Fibroblast of skin of scalp (primary cell): ENCODE measurements around the gene CRYGS. TPM values are rescaled to one million over a fixed set of nuclear protein-coding genes. Genes with fewer than 3 reads are reported as not detected.
"Not testable (repeated sequence)": the region's sequence is repeated elsewhere in the genome, so short reads cannot be mapped to it uniquely, and the experiment has no call there.

Experiments used
- DNase-seq: peaks from one replicate; pipeline ENCODE4 v3.0.0-alpha.2; 2013
- polyA plus RNA-seq, 2 experiments: library from polyadenylated mRNA; unstranded; fragments of 120-200 nt; gene quantifications; one replicate each; pipeline ENCODE4 v1.2.1, GENCODE V29; 2013; ENCODE audit not compliant: insufficient read length in 2 of 2

CRYGS gene
- 1.7 TPM for polyA plus RNA-seq (2013, experiment 1 of 2; ENCODE audit: insufficient read length)
- polyA plus RNA-seq (2013, experiment 2 of 2; ENCODE audit: insufficient read length): 1.5 TPM

DNA sequence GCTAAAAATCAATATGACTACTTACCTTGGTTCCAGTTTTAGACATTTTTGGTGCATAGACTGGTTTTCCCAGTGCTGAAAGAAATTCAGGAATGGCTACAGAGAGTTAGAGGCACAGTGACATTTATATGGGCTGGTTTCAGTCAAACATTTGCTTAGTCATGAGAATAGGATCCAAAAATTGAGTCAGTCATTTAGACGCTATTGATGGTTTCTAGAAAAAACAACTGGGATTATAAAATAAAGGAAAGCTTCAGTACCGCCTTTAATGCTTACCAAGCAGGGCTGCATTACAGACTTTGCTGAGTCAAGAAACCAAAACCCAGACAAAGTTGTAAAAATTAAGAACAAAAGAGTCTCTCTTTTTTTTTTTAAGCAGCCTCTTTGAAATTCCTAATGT is at the start of gene CRYGS:
CRYGS (minus strand) TSS at position 100 of the 400 bp plus-strand sequence; CDS start at position 46, 54 bp downstream.
- DNase-seq: no peak

DNA sequence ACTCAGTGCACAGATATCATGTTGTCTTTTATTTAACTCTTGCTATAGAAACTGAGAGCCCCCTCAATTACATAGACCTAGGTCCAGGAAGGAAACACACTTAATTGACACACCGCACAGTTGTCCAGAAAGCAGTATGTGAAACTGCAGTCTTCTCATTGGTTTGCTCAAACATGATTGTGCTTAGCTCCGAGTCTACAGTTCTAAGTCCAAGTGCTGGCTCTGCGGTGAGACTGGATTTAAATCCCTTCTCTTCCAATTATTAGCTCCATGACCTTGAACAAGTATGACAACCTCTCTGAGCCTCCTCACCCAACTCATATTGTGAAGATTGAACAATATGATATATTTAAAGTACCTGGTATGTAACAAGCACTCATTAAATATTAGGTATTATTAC is 49.7 kb upstream of the CRYGS start:
- no peak for DNase-seq

DNA sequence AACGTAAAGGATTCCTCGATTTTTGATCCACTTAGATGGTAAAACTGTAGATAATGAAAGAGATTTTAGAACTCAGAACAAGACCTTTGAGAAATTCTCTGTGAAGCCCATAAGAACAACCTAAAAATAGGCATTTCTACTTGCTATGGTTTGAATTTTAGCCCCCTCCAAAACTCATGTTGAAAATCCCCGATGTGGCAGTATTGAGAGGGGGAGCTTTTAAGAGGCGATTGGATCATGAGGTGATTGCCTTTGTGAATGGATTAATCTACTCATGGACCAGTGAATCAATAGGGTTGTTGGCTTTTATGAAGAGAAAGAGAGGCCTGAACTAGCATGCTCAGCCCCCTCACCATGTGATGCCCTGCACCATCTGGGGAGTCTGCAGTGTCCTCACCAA is 48.5 kb upstream of the CRYGS start:
- DNase-seq: no peak

DNA sequence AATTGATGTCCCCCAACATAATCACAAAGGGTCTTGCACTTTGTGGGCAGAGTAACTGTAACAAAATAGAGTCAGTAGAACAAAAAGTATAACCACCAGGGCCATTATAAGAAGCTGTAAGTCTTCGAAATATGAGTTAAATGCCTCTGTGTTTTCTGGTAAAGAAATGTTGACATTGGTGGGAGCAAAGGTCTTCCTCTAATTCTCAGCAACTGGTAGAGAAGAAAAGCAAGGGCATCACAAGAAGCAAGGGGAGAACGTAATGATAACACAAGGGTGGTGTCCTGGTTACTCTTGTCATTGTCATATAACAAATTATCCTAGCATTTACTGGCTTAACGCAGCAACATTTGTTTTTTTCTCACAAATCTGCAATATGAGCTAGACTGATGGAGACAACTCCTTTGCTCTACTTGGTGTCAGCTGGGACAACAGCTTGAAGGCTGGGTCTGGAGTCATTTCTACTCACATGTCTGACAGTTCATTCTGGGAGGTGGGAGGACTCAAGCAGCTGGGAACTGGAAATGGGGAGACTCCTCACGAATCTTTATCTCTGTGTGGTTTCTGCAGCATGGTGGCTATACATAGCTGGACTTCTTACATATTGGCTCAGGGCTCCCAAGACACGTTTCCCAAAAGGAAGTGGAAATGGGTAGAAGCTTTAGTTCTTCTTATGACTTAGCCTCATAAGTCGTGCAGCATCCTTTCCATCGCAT is 46.6 kb upstream of the CRYGS start:
- no peak for DNase-seq

DNA sequence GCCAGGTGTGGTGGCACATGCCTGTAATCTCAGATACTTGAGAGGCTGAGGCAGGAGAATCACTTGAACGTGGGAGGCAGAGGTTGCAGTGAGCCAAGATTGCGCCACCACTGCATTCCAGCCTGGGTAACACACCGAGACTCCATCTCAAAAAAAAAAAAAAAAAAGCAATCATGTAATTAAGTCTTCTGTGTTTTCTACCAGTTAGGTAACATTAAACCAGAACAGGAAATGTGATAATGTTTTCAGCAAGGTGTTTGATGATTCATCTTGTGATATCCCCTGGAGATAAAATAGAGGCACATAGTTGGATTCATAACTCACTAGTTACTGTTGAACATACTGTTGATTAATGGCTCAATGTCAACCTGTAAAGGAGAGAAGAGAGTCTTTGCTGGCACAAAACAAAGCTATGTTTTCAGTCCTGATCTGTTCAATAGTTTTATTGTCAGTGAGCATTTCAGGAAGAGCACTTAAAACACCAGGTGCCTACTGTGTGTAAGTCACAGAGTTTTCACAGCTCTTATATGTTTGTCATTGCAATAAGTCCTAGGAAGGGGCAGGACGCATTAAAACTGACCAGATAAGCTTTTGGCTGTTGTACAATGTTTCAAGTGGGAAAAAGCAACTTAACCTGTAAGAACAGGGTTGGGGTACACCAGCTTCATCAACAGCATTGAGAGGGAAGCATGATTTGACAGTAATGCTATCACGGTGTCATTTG is 45.8 kb upstream of the CRYGS start:
- DNase-seq: no peak

DNA sequence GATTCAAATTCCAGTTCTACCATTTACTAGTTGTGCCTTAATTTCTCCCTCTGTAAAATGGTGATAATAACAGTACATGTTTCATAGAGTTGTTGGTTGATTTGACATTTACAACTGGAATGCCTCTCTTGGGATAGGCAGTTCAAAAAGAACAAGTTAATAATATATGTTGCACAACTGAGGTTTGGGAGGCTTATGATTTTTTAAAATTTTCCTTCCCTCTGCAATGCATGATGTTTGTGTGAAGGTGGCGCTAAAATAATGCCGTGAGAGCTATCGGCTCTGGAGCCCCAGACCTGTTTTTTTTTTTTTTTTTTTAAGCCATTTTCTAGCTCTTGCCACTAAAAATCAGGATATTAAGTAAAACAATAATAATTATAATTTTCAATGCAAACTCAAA is 44.9 kb upstream of the CRYGS start:
- peak; percentile 12 for DNase-seq

- DNase-seq: no peak
Observed at GRCh38 chr3:186588632-186589031, 44.5 kb upstream of the CRYGS start.

DNA sequence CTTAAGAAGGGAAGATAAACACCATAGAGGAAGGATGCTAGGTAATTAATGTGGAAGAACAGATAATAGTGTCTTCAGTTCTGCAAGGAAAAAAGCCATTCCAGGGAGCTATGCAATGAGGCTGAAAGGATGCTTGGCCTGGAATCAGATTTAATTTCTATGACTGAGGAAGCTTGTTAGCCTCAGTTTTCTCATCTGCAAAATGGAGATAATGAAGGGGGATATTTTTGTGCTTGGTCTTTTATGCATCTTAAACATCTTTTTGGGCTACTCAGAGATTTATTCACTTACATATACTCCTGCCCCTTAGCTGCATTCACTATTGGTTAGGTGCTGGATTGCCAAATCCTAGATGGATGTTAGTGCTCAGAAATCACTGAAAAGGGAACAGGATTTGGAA is 43.0 kb upstream of the CRYGS start:
- no peak for DNase-seq

- DNase-seq: not testable (repeated sequence)
Observed at GRCh38 chr3:186586245-186586644, 42.1 kb upstream of the CRYGS start.

DNA sequence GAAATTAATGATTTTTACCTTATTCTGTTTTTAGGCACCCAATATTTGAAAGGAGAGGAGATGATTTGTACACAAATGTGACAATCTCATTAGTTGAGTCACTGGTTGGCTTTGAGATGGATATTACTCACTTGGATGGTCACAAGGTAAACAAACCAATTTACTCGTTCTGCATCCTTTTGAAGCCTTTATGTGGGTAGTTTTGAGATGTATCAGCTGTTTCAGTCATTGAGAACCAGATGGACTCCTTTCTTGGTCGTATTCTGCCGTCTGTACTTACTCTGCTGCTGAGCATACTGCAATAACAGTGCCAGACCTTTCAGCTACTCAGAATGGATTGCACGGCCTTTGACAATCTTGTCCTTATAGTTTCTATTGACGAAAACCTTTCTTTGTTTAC is 39.7 kb upstream of the CRYGS start:
- DNase-seq: no peak

DNA sequence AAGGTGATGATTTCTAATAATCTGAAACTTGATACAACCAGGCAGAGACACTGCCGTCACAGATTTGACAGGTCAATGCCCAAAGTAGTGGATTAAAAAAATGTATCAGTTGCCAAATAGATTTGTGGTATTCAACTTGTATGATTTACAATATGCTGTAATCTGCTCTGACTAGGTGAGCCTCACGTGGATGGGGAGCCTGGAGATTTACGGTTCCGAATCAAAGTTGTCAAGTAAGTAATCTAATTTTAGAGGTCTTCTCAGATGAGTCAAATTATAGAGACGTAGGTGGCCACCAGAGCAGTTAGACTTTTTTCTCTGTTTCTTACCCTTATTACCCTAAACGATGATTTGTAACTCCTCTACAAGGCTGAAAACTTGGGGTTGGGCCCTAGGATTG is 38.4 kb upstream of the CRYGS start:
- no peak for DNase-seq

- DNase-seq: no peak
Observed at GRCh38 chr3:186580785-186581184, 36.6 kb upstream of the CRYGS start.

DNA sequence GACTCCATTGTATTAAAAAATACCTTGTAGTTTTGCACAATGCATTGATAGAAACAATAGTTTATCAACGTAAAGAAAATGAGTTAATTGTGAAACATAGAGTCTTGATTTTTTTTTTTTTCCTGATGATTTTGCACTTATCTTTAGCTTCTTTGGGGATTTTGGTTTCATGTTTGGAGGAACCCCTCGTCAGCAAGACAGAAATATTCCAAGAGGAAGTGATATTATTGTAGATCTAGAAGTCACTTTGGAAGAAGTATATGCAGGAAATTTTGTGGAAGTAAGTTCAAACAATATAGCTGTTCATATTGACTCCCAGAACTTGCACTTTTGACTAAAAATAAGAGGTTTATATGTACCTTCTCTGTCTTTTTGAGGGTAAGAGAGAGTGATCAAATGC is 33.3 kb upstream of the CRYGS start:
- DNase-seq: no peak

DNA sequence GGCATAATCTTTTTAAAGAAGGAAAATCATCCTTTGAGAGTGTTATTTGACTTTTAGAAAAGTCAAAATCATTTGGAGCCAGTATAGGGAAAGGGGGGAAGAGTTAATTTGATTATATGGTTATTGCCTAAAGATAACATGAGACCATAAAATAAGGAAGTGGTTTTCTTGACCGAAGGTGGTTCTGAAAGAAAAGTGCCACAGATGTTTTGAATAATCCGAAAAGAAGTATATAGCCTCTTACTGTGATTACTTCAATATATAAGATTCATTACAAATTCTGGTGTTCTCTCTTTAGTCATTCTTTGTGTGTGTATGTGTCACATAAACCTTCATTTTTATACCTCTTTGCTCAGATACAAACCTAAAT is 27.4 kb upstream of the CRYGS start:
- DNase-seq: no peak

- DNase-seq: no peak
Observed at GRCh38 chr3:186570941-186571643, 26.9 kb upstream of the CRYGS start.

- DNase-seq: peak; percentile 100
Observed at GRCh38 chr3:186570096-186570940, 26.1 kb upstream of the CRYGS start, which contains the start of gene DNAJB11. Gene DNAJB11 (plus strand): TSS chr3:186570720. CDS start chr3:186570898, 178 bp downstream.

GRCh38 chr3:186569779-186570095 is 25.6 kb upstream of the CRYGS start:
- no peak for DNase-seq

- DNase-seq: not testable (repeated sequence)
Observed at GRCh38 chr3:186569361-186569760, 25.2 kb upstream of the CRYGS start.

- DNase-seq: peak; percentile 86
Observed at GRCh38 chr3:186567072-186567921, 23.1 kb upstream of the CRYGS start, which contains the start of gene TBCCD1. Gene TBCCD1 (minus strand): TSS chr3:186567339. CDS start chr3:186564329, 3,010 bp downstream.

DNA sequence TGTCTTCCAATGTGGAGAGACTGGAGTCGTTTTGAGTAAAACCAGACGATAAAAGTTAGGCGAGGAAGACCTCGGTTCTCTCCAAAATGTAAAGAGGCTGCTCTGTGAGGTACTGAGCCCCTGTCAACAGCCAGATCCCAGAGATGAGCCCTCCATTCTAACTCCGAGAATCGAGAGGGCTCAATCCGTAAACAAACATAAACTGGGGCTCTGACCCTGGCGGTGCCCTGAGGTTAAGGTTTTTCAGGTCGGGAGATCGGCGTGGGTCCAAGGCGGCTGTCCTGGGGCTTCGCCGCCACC is 22.5 kb upstream of the CRYGS start:
- no peak for DNase-seq

GRCh38 chr3:186564586-186564985 is 20.4 kb upstream of the CRYGS start:
- DNase-seq: no peak
